ENCODE measurements around the gene GAL3ST2.
"Not testable (repeated sequence)": the region's sequence is repeated elsewhere in the genome, so short reads cannot be mapped to it uniquely, and the experiment has no call there.

Gene GAL3ST2

GRCh38 chr2:241823531-241824437 is 47.2 kb downstream of the GAL3ST2 start:
- H3K9me3 ChIP-seq (ENCODE audit: control insufficient read depth, low read depth, low read length); H3K36me3 ChIP-seq (ENCODE audit: control insufficient read depth, low read depth, low read length); H3K9ac ChIP-seq (ENCODE audit: low read length); H3K27me3 ChIP-seq (ENCODE audit: control insufficient read depth, insufficient read depth, low read length); H3K27ac ChIP-seq (ENCODE audit: low read length); H3K4me3 ChIP-seq (ENCODE audit: low read length); H3K4me1 ChIP-seq (ENCODE audit: control insufficient read depth, low read depth, low read length): not testable (repeated sequence)

DNA sequence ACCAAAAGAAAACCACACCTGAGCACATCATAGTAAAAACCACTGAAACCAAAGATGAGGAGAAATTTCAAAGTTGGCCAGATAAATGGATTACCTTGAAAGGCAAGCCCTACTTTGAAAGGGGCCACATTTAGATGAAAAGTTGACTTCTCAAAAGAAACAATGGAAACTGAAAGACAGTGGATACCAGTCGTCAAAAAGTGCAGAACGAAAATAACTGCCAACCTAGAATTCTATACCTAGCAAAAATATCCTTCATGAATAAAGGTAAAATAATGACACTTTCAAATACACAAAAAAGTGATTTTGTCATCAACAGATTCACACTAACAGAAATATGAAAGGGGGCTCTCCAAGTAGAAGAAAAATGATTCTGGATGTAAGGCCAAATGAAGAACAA is 50.8 kb downstream of the GAL3ST2 start:
- Histone ChIP-seq H3K4me3 (ENCODE audit: low read length) (no peak overlapping the region), H3K36me3 (ENCODE audit: control insufficient read depth, low read depth, low read length) (no peaks in the 10 kb centered on the region), H3K27me3 (ENCODE audit: control insufficient read depth, insufficient read depth, low read length) (peaks cover 9% of the 10 kb centered on the region), H3K4me1 (ENCODE audit: control insufficient read depth, low read depth, low read length) (no peaks in the 10 kb centered on the region), H3K27ac (ENCODE audit: low read length) (no peak overlapping the region), H3K9me3 (ENCODE audit: control insufficient read depth, low read depth, low read length) (peaks cover 8% of the 10 kb centered on the region), H3K9ac (ENCODE audit: low read length) (no peak overlapping the region)

DNA sequence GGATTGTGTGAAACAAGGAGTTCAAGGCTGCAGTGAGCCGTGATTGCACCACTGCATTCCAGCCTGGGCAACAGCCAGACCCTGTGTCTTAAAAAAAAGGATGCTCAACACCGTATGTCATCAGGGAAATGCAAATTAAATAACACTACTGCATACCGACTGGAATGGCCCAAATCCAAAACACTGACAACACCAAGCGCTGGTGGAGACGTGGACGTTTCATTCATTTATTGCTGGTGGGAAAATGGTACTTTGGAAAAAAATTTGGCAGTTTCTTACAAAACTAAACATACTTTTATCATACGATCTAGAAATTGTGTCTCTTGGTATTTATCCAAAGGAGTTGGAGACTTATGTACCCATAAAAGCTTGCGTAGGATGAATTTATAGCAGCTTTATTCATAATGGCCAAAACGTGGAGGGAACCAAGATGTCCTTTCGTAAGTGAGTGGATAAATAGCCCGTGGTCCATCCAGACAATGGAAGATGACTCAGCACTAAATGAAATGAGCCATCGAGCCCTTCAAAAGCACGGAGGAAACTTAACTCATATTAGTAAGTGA is 56.6 kb downstream of the GAL3ST2 start:
- Histone ChIP-seq H3K27ac (ENCODE audit: low read length) (no peak overlapping the region), H3K4me3 (ENCODE audit: low read length) (no peak overlapping the region), H3K9ac (ENCODE audit: low read length) (no peak overlapping the region), H3K27me3 (ENCODE audit: control insufficient read depth, insufficient read depth, low read length) (no peaks in the 10 kb centered on the region), H3K36me3 (ENCODE audit: control insufficient read depth, low read depth, low read length) (no peaks in the 10 kb centered on the region), H3K4me1 (ENCODE audit: control insufficient read depth, low read depth, low read length) (no peaks in the 10 kb centered on the region), H3K9me3 (ENCODE audit: control insufficient read depth, low read depth, low read length) (no peaks in the 10 kb centered on the region)

DNA sequence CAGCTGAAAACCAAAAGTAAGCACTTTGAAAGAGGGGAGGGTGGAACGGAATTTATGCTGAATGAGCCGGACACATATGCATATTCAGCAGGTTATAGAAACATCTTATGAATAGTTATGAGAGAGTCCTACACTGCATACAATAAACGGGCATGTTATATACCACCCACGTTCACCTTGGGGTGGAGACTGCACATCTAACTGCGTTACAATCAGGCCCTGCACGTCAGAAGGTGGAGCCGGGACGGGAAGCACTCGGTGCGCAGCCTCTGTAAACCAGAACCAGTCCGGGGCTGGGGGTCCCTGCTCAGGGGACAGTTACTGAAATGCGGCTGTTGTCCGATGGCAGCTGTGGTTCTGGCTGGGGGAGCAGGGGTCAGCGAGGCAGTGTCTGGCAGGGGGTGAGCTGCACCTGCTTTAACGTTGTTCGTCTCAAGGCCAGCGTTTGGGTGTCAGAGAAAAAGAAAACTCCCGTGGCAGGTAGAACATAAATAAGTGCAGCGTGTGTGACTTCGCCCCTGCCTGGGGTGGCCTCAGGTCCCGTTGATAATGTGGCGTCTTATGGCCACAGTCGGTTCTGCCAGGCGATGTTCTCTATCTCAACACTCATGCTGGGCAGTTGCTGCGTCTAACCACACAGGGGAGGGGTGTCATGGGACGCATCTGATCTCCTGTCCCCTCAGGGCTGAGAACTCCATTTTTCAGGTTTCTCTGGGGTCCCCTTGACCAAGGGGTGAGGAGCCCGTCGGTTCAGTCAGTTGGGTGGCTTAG is 57.3 kb downstream of the GAL3ST2 start:
- not testable (repeated sequence) for H3K36me3 ChIP-seq (ENCODE audit: control insufficient read depth, low read depth, low read length); H3K9ac ChIP-seq (ENCODE audit: low read length); H3K4me3 ChIP-seq (ENCODE audit: low read length); H3K27me3 ChIP-seq (ENCODE audit: control insufficient read depth, insufficient read depth, low read length); H3K4me1 ChIP-seq (ENCODE audit: control insufficient read depth, low read depth, low read length); H3K9me3 ChIP-seq (ENCODE audit: control insufficient read depth, low read depth, low read length); H3K27ac ChIP-seq (ENCODE audit: low read length)

GRCh38 chr2:241834527-241835210 is 58.0 kb downstream of the GAL3ST2 start:
- Histone ChIP-seq H3K9me3 (ENCODE audit: control insufficient read depth, low read depth, low read length) (no peaks in the 10 kb centered on the region), H3K4me1 (ENCODE audit: control insufficient read depth, low read depth, low read length) (no peaks in the 10 kb centered on the region), H3K27ac (ENCODE audit: low read length) (no peak overlapping the region), H3K27me3 (ENCODE audit: control insufficient read depth, insufficient read depth, low read length) (no peaks in the 10 kb centered on the region), H3K4me3 (ENCODE audit: low read length) (no peak overlapping the region), H3K36me3 (ENCODE audit: control insufficient read depth, low read depth, low read length) (no peaks in the 10 kb centered on the region), H3K9ac (ENCODE audit: low read length) (no peak overlapping the region)

DNA sequence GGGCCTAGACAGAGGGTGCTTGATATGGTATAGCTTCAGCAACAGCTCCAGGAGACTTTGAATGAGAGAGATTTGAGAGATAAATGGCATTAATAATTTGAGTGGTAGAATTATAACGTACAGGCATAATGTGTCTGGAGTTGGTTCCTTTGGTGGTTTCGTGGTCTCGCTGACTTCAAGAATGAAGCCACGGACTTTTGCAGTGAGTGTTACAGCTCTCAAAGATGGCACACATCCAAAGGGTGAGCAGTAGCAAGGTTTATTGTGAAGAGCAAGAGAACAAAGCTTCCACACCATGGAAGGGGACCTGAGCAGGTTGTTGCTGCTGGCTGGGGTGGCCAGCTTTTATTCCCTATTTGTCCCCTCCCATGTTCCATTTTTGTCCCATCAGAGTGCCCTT is 59.0 kb downstream of the GAL3ST2 start:
- no peaks in the 10 kb centered on the region for H3K27me3 ChIP-seq (ENCODE audit: control insufficient read depth, insufficient read depth, low read length)
- no peaks in the 10 kb centered on the region for H3K4me1 ChIP-seq (ENCODE audit: control insufficient read depth, low read depth, low read length)
- no peak overlapping the region for H3K4me3 ChIP-seq (ENCODE audit: low read length)
- H3K9me3 ChIP-seq (ENCODE audit: control insufficient read depth, low read depth, low read length), result no peaks in the 10 kb centered on the region
- no peak overlapping the region for H3K27ac ChIP-seq (ENCODE audit: low read length)
- H3K9ac ChIP-seq (ENCODE audit: low read length), result no peak overlapping the region
- no peaks in the 10 kb centered on the region for H3K36me3 ChIP-seq (ENCODE audit: control insufficient read depth, low read depth, low read length)

DNA sequence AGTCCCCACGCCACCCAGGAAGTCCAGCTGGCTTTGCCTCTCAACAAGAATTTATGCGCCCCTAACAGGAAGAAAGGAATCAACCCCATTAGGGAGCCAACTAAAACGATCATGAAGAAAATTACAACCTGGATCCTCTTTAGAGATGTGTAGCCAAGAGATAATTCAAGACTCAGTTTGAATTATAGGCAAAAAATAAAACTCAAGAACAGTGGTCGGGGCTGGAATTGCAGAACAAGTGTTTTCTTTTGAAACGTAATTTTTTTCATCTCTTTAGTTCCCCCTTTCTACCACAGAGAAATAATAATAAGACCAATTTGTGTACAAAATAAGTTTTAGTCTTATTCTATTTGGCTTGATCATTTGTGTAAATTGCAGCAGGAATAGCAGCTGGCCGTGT is 59.7 kb downstream of the GAL3ST2 start:
- Histone ChIP-seq H3K4me1 (ENCODE audit: control insufficient read depth, low read depth, low read length) (no peaks in the 10 kb centered on the region), H3K9ac (ENCODE audit: low read length) (no peak overlapping the region), H3K36me3 (ENCODE audit: control insufficient read depth, low read depth, low read length) (no peaks in the 10 kb centered on the region), H3K27me3 (ENCODE audit: control insufficient read depth, insufficient read depth, low read length) (no peaks in the 10 kb centered on the region), H3K27ac (ENCODE audit: low read length) (no peak overlapping the region), H3K4me3 (ENCODE audit: low read length) (no peak overlapping the region), H3K9me3 (ENCODE audit: control insufficient read depth, low read depth, low read length) (no peaks in the 10 kb centered on the region)

GRCh38 chr2:241837197-241837965 is 60.8 kb downstream of the GAL3ST2 start:
- H3K4me1 ChIP-seq (ENCODE audit: control insufficient read depth, low read depth, low read length), result no peaks in the 10 kb centered on the region
- no peaks in the 10 kb centered on the region for H3K36me3 ChIP-seq (ENCODE audit: control insufficient read depth, low read depth, low read length)
- H3K4me3 ChIP-seq (ENCODE audit: low read length), result no peak overlapping the region
- H3K9ac ChIP-seq (ENCODE audit: low read length), result no peak overlapping the region
- H3K27ac ChIP-seq (ENCODE audit: low read length), result no peak overlapping the region
- peaks cover 9% of the 10 kb centered on the region for H3K27me3 ChIP-seq (ENCODE audit: control insufficient read depth, insufficient read depth, low read length)
- H3K9me3 ChIP-seq (ENCODE audit: control insufficient read depth, low read depth, low read length), result no peaks in the 10 kb centered on the region

- Histone ChIP-seq H3K27me3 (ENCODE audit: control insufficient read depth, insufficient read depth, low read length) (peaks cover 48% of the 10 kb centered on the region), H3K9ac (ENCODE audit: low read length) (no peak overlapping the region), H3K9me3 (ENCODE audit: control insufficient read depth, low read depth, low read length) (no peaks in the 10 kb centered on the region), H3K27ac (ENCODE audit: low read length) (no peak overlapping the region), H3K4me3 (ENCODE audit: low read length) (no peak overlapping the region), H3K36me3 (ENCODE audit: control insufficient read depth, low read depth, low read length) (no peaks in the 10 kb centered on the region), H3K4me1 (ENCODE audit: control insufficient read depth, low read depth, low read length) (no peaks in the 10 kb centered on the region)
Observed at GRCh38 chr2:241841181-241842066, 64.8 kb downstream of the GAL3ST2 start.

- no peak overlapping the region for H3K27ac ChIP-seq (ENCODE audit: low read length)
- H3K9me3 ChIP-seq (ENCODE audit: control insufficient read depth, low read depth, low read length), result no peaks in the 10 kb centered on the region
- H3K4me3 ChIP-seq (ENCODE audit: low read length), result no peak overlapping the region
- H3K9ac ChIP-seq (ENCODE audit: low read length), result no peak overlapping the region
- no peaks in the 10 kb centered on the region for H3K4me1 ChIP-seq (ENCODE audit: control insufficient read depth, low read depth, low read length)
- H3K36me3 ChIP-seq (ENCODE audit: control insufficient read depth, low read depth, low read length), result no peaks in the 10 kb centered on the region
- peaks cover 49% of the 10 kb centered on the region for H3K27me3 ChIP-seq (ENCODE audit: control insufficient read depth, insufficient read depth, low read length)
Observed at GRCh38 chr2:241842067-241842415, 65.4 kb downstream of the GAL3ST2 start.
